Erythroblast (primary cell): ENCODE measurements around the gene TMEM108.

Experiments
- GATA1 ChIP-seq: IDR thresholded peaks from 2 replicates; pipeline ENCODE4 v1.6.1; 2011; ENCODE audit warnings: low read depth, mild to moderate bottlenecking, control low read depth, low read length, moderate library complexity
- POLR2A ChIP-seq: IDR thresholded peaks from 2 replicates; pipeline ENCODE4 v1.6.1; 2011; ENCODE audit warnings: mild to moderate bottlenecking, low read length

DNA sequence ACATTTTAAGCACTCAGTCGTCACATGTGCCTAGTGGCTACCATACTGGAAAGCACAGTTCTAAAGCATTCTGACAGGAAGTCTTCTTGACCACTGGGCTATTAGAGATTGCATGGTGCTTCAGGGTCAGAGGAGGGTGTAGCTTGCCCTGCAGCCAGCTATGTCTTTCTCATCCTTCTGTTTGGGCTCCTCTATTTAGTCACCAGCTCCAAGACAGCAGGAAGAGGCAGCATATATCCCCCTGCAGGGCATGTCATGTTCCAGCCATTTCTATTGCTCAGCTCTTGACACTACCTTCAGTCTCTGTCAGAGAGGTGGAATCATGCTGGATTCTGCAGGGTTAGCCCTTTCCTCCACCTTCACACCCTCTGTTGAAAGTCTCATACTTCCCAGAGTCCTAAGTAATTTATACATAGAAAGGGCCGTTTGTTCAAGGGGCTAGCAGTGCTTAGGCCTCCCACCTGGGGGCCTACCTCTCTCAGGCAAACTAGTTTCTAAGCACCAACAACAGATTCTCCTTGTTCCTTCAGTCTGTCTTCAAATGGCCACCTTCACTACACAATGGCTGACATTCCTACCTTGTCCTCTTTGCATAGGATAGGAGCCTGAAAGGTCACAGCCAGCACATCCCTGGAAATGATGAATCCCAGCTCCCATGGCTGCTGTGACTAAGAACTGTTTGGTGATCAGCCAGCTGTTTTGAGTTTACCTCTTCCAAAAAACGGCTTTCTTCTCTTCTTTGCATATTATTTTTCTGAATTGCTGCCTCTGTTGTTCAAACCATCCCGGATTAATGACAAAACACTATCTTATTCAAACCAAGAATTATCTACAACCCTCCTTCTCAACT, 246.0 kb downstream of the TMEM108 start:
- no peak for TF ChIP-seq POLR2A
- TF ChIP-seq GATA1, result no peak
